Pancreas (tissue), 10 donors: ENCODE measurements around the gene IL4I1. TPM values are rescaled to one million over a fixed set of nuclear protein-coding genes. Genes with fewer than 3 reads are reported as not detected.
A peak's percentile ranks its signal among the peaks of the same experiment; 100 is the strongest.

ENCODE experiments used
- ATAC-seq, 4 donors: fragments of 200-7000 bp; cut with Tn5 transposase; one replicate each; pipeline versions ENCODE4 v1.8.0 to v1.9.1; 2020; ENCODE audit warnings: mild to moderate bottlenecking in 4 of 4, moderate library complexity in 4 of 4
- DNase-seq, 6 donors: peaks; one replicate each; pipeline ENCODE4 v3.0.0-alpha.2; 2020
- FAIRE-seq: peaks from 2 replicates; lab custom pipeline; 2012; peaks lifted over from hg19 to GRCh38; lab: Jason Lieb, UNC
- H3K27ac ChIP-seq, 4 donors: fragments of 200-600 bp; sonication (generic); 1 replicate in 3 of 4; 2 replicates in 1 of 4; pipeline versions ENCODE4 v1.5.0 to v1.8.0; 2020
- H3K27me3 ChIP-seq, 4 donors: fragments of 200-600 bp; one replicate each; pipeline ENCODE4 v1.8.0; 2021
- H3K36me3 ChIP-seq, 3 donors: fragments of 200-600 bp; sonication (generic) in 1 of 3; one replicate each; pipeline versions ENCODE4 v1.5.0 to v1.8.0; 2020 to 2021
- H3K4me1 ChIP-seq, 3 donors: fragments of 200-600 bp; one replicate each; pipeline ENCODE4 v1.8.0; 2021
- H3K4me3 ChIP-seq, 4 donors: fragments of 200-600 bp; sonication (generic) in 2 of 4; one replicate each; pipeline versions ENCODE4 v1.5.0 to v1.8.0; 2020 to 2021
- H3K9me3 ChIP-seq, 4 donors: fragments of 200-600 bp; one replicate each; pipeline ENCODE4 v1.8.0; 2021
- WGBS, 2 donors: extraction: QIAGEN DNeasy Blood & Tissue Kit; methylation state at CpG; one replicate each; pipeline ENCODE4 v1.1.7; 2013; 5-methylcytosine and 5-hydroxymethylcytosine counted together
- intact Hi-C, 3 donors: fragments of 100-400 bp; cut with DNase I; formaldehyde crosslinking; loops; one replicate each; pipeline versions ENCODE4 v1.11.1 to v1.14.2; 2022
- polyA plus RNA-seq, 2 donors: library from polyadenylated mRNA; stranded (reverse); fragments of 200-250 nt; gene quantifications; one replicate each; pipeline ENCODE4 v1.2.3, GENCODE V29; 2013
- total RNA-seq, 6 donors: library from RNA; stranded (reverse); fragmentation: NEBNext Ultra II Directional in 4 of 6; extraction: Animal tissue kit (Norgen Biotek cat#: 25700) in 4 of 6; gene quantifications; one replicate each; pipeline versions ENCODE4 v1.2.1 to v1.2.4, GENCODE V29; 2021 to 2023
- TF ChIP-seq, protein P1 (sequence below), 4 donors: fragments of 200-600 bp; sonication (generic) in 3 of 4; IDR thresholded peaks; one replicate each; pipeline versions ENCODE4 v1.5.0 to v1.8.0; 2021; ENCODE audit warnings: antibody characterized with exemption in 4 of 4
- donor health status: healthy with polysubstance abuse.
- donor health status: DM: no; HTN: no; CAD: no; lungs with moderate emphysema.
- donor health status: DM: no; HTN: no; CAD: no.
- donor health status: control.
- donor health status: control.
- donor health status: Bipolar disorder and iron deficiency.
- donor health status: DM: yes; HTN: yes; CAD: no.
- donor health status: DM: no; HTN: no; CAD: no.
- donor health status: DM: no; HTN: no; CAD: no.
- donor health status: DM: yes; HTN: yes; CAD: no.

Gene IL4I1
- total and polyA plus RNA-seq, 8 donors = 0.23 to 4.0 (median 0.63) TPM

DNA sequence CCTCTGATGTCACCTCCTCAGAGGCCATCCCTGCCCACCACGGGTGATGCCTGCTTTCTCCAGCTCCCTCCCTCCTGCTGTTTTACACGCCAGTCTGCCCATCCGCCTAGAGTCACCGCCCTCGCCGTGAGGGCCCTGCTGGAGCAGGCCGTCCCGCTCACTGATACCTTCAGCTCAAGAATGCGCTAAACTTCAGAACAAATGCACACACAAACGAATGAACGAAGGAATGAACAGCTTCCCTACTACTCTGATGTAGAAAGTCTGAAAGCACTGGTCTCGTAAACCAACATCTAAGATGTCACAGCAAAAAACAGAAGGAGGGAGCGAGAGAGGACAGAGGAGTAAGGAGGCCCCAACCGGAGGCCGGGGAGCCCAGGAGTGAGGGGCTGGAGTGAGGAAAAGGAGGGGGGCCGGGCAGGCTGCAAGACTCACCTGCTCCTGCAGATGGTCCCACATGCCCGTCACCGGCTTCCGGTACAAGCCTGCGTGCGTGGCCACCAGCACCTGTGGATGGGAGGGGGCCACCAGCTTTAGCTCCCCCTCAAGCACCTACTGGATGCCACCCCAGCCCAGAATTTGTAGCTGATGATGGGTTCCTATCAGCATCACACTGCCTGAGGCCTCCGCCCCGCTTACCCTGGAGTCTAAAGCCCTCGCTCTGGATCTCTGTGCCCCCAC is 33.3 kb downstream of the IL4I1 start:
- Histone ChIP-seq H3K4me1 (peaks cover 9 to 22% (median 19%) of the 10 kb centered on the region in 3 donors), H3K27me3 (no peaks in the 10 kb centered on the region), H3K36me3 (peaks cover 0 to 19% (median 0%) of the 10 kb centered on the region in 3 donors), H3K27ac (no peak overlapping the region), H3K9me3 (no peaks in the 10 kb centered on the region), H3K4me3 (no peak overlapping the region)
- DNase-seq (peak in 2 of 6 donors; percentile 22 to 38), ATAC-seq (no peak), FAIRE-seq (no peak)
- intact Hi-C loops = no loop called here
- WGBS, 2 donors = 91 to 94% methylated on average over 24 of the region's 24 CpGs
- TF ChIP-seq, protein P1, sequence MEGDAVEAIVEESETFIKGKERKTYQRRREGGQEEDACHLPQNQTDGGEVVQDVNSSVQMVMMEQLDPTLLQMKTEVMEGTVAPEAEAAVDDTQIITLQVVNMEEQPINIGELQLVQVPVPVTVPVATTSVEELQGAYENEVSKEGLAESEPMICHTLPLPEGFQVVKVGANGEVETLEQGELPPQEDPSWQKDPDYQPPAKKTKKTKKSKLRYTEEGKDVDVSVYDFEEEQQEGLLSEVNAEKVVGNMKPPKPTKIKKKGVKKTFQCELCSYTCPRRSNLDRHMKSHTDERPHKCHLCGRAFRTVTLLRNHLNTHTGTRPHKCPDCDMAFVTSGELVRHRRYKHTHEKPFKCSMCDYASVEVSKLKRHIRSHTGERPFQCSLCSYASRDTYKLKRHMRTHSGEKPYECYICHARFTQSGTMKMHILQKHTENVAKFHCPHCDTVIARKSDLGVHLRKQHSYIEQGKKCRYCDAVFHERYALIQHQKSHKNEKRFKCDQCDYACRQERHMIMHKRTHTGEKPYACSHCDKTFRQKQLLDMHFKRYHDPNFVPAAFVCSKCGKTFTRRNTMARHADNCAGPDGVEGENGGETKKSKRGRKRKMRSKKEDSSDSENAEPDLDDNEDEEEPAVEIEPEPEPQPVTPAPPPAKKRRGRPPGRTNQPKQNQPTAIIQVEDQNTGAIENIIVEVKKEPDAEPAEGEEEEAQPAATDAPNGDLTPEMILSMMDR (IDR thresholded peaks at IDR 0.05) = no peak

DNA sequence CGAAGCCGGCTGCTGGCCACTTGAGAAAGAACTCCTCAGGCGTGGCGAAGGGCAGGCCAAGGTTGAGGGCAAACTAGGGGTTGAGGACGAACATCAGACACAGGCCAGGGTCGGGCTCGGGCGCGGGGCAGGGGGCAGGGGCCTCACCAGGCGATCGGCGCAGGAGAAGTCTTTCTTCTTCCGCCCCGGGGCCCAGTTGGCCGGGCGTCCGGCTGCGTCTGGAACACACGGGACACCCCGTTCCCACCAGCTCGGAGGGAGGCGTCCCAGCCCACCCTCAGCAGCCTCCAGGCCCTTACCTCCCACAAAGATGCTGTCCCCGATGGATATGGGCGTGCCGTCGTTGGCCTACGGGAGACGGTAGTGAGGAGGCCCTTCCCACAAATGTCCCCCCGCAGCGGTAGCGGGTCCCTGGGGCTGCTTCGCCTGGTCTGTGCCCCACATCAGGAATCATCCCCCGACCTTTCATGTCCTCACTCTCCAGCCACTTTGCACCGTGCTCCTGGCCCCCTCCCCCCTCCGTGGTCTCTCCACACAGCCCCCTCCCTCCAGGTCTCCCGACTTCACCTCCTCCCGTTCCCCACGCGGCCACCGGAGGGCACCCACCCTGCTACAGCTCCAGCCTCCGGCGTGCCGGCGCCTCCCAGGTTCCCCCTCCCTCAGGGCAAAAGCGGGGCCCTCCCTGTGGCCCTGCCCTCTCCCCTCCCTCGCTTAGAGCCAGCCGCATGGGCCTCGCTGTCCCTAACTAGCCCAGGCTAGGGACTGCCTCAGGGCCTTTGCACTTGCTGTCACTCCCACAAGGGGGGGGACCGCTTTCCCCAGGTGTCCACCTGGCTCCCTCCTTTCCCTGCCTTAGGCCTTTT is 34.1 kb downstream of the IL4I1 start:
- no peaks in the 10 kb centered on the region for H3K27me3 ChIP-seq
- no peaks in the 10 kb centered on the region for H3K9me3 ChIP-seq
- ATAC-seq (no peak), DNase-seq (peak in 4 of 6 donors; percentile 21 to 86 (median 44)), FAIRE-seq (no peak)
- intact Hi-C loops = no loop called here
- TF ChIP-seq, protein P1 (IDR thresholded peaks at IDR 0.05) = no peak
- H3K4me1 ChIP-seq = peaks cover 9 to 19% (median 19%) of the 10 kb centered on the region in 3 donors
- peaks cover 0 to 26% (median 1%) of the 10 kb centered on the region in 3 donors for H3K36me3 ChIP-seq
- no peak overlapping the region for H3K27ac ChIP-seq
- 88% methylated on average over 45 to 49 of the region's 49 CpGs for WGBS, 2 donors
- no peak overlapping the region for H3K4me3 ChIP-seq

DNA sequence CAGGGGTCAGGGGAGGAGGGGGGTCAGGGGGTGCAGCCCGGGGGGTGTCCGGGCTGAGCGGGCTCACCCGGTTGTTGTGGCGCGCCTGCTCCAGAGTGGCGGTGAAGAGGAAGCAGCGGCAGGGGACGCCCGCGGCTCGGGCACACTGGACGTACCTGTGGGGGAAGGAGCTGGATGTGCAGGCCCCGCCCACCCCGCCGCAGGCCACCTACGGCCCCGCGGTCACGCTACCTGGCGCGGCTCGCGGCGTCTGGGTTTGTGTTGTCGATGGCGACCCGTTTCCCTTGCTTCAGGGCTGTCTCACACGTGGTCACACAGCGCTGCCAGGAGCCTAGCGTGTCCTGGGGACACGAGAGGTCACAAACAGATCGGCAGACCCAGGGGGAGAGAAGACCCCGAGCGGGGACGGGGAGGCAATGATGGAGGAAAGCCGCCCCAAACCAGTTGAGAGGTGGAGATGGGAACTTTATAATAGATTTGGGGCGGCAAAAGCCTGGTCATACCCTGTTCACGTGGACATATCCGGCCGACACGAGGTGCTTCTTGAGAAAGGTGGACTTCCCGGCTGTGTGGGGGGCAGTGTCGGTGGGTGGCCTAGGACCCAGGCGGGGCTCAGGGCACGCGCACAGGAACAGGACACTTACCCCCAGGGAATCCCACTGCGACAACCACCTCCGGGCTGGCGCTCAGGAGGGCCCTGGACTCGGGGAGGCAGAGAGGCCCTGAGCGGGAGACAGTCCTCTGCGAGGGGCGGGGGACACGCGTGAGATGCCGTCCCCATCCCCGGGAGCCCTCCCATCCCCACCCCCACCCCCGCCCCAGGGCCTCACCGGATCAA is 34.9 kb downstream of the IL4I1 start:
- TF ChIP-seq, protein P1 (IDR thresholded peaks at IDR 0.05) = no peak
- H3K27ac ChIP-seq = no peak overlapping the region
- intact Hi-C loops = no loop called here
- peaks cover 0 to 35% (median 10%) of the 10 kb centered on the region in 3 donors for H3K36me3 ChIP-seq
- 85 to 89% methylated on average over 51 to 60 of the region's 60 CpGs for WGBS, 2 donors
- H3K27me3 ChIP-seq = no peaks in the 10 kb centered on the region
- no peak for FAIRE-seq
- H3K4me1 ChIP-seq = peaks cover 9 to 19% (median 19%) of the 10 kb centered on the region in 3 donors
- peak in 3 of 6 donors; percentile 29 to 83 (median 53) for DNase-seq
- H3K4me3 ChIP-seq = no peak overlapping the region
- H3K9me3 ChIP-seq = no peaks in the 10 kb centered on the region
- ATAC-seq = no peak

DNA sequence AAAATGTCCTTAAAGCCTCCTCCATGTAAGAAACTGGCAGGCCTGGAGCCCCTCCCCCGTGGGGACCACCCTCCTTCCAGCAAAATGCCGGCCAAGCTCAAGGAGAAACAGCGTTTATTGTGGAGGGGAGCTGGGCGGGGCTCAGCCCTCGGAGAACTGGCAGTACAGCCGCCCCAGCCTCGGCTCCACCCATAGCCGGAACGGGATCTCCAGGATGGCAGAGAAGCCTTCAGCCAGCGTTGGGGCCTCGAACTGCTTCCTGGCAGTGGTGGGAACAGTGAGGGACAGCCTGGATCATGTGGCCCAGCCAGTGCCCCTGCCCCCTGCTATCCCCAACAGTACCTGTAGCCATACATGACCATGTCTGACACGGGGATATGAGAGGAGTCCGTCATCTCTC is 35.6 kb downstream of the IL4I1 start:
- peaks cover 5 to 13% (median 13%) of the 10 kb centered on the region in 3 donors for H3K4me1 ChIP-seq
- H3K27ac ChIP-seq = no peak overlapping the region
- H3K27me3 ChIP-seq = no peaks in the 10 kb centered on the region
- intact Hi-C loops = no loop called here
- no peaks in the 10 kb centered on the region for H3K9me3 ChIP-seq
- ATAC-seq (no peak), DNase-seq (peak in 2 of 6 donors; percentile 26 to 44), FAIRE-seq (no peak)
- WGBS, 2 donors = 65 to 68% methylated on average over 13 of the region's 13 CpGs
- H3K36me3 ChIP-seq = peaks cover 0 to 35% (median 10%) of the 10 kb centered on the region in 3 donors
- H3K4me3 ChIP-seq = no peak overlapping the region
- TF ChIP-seq, protein P1 (IDR thresholded peaks at IDR 0.05) = no peak
